ENCODE measurements around the gene ANP32E.
A peak's percentile ranks its signal among the peaks of the same experiment; 100 is the strongest.
"Not testable (repeated sequence)": the region's sequence is repeated elsewhere in the genome, so short reads cannot be mapped to it uniquely, and the experiment has no call there.

The ANP32E gene

GRCh38 chr1:150207281-150207971, 28.5 kb downstream of the ANP32E start:
- no peak for DNase-seq (ENCODE audit: extremely low read depth, low read depth)
- no peak for TF ChIP-seq CTCF (IDR thresholded peaks at IDR 0.05; ENCODE audit: low read depth, low read length)

- no peak for DNase-seq (ENCODE audit: extremely low read depth, low read depth)
- no peak for TF ChIP-seq CTCF (IDR thresholded peaks at IDR 0.05; ENCODE audit: low read depth, low read length)
These were observed 39.5 kb downstream of the ANP32E start for GRCh38 chr1:150196417-150196816.

GRCh38 chr1:150194381-150195031, 41.4 kb downstream of the ANP32E start:
- no peak for DNase-seq (ENCODE audit: extremely low read depth, low read depth)
- no peak for TF ChIP-seq CTCF (IDR thresholded peaks at IDR 0.05; ENCODE audit: low read depth, low read length)

- TF ChIP-seq CTCF (IDR thresholded peaks at IDR 0.05; ENCODE audit: low read depth, low read length) = no peak
- DNase-seq (ENCODE audit: extremely low read depth, low read depth) = no peak
These were observed 43.9 kb downstream of the ANP32E start for GRCh38 chr1:150192012-150192411.

- DNase-seq (ENCODE audit: extremely low read depth, low read depth) = no peak
These were observed 48.4 kb downstream of the ANP32E start for GRCh38 chr1:150187560-150187931.

GRCh38 chr1:150186789-150187559, 48.9 kb downstream of the ANP32E start:
- peak; percentile 31 for TF ChIP-seq CTCF (IDR thresholded peaks at IDR 0.05; ENCODE audit: low read depth, low read length)
- DNase-seq (ENCODE audit: extremely low read depth, low read depth) = no peak

More at GRCh38 chr1:150187560-150187931, 48.4 kb downstream of the ANP32E start:
- TF ChIP-seq CTCF (IDR thresholded peaks at IDR 0.05; ENCODE audit: low read depth, low read length) = no peak

- DNase-seq (ENCODE audit: extremely low read depth, low read depth) = not testable (repeated sequence)
These were observed 49.5 kb downstream of the ANP32E start for GRCh38 chr1:150186438-150186788.
